ENCODE data around the gene ADCY2. TPM values are rescaled to one million over a fixed set of nuclear protein-coding genes. Genes with fewer than 3 reads are reported as not detected.

ADCY2 gene
- total RNA-seq, 1 experiment from 2014 or later, result not detected

GRCh38 chr5:7754490-7754889 lies 358.6 kb downstream of the ADCY2 start:
- Histone ChIP-seq H3K9me3 (no peaks in the 10 kb centered on the region), H3K4me3 (ENCODE audit: low read depth, low read length) (no peak overlapping the region), H3K27me3 (replicated peaks; ENCODE audit: control insufficient read depth, insufficient read depth, low read length) (no peaks in the 10 kb centered on the region), H3K36me3 (ENCODE audit: control insufficient read depth, insufficient read depth, low read length) (no peaks in the 10 kb centered on the region), H3K4me1 (no peaks in the 10 kb centered on the region)
- Mint-ChIP-seq H3K9me3 (ENCODE audit: unreplicated experiment) (no peaks in the 10 kb centered on the region), H3K36me3 (ENCODE audit: insufficient read depth, unreplicated experiment) (no peaks in the 10 kb centered on the region), H3K27me3 (ENCODE audit: insufficient read depth, unreplicated experiment) (peaks cover 28% of the 10 kb centered on the region), H3K27ac (ENCODE audit: unreplicated experiment) (no peak overlapping the region), H3K4me3 (ENCODE audit: unreplicated experiment) (no peak overlapping the region), H3K4me1 (ENCODE audit: low read depth, unreplicated experiment) (no peaks in the 10 kb centered on the region)
- TF ChIP-seq CTCF (IDR thresholded peaks at IDR 0.05; ENCODE audit: insufficient read depth in 1 of 2, low read depth in 1 of 2, low read length in 1 of 2, severe bottlenecking in 1 of 2, unreplicated experiment in 1 of 2), result no peak
- intact Hi-C loops (cut with micrococcal nuclease; ENCODE audit: unreplicated experiment), result loop anchor here (2.0 kb wide), 1 partner anchor 494 kb away; no protein-coding TSS in a partner anchor
- CTCF ChIA-PET, result interaction anchor here (0.8 to 1.3 kb wide), 4 partner anchors 9 to 676 kb away, joined by 3 to 5 read pairs (median 3); no protein-coding TSS in a partner anchor
- POLR2A ChIA-PET, result interaction anchor here (0.6 kb wide), 1 partner anchor 13 kb away, joined by 4 read pairs; no protein-coding TSS in a partner anchor
- no peak for DNase-seq
- no TSS peak for BruUV-seq (replicated peaks)

GRCh38 chr5:7754997-7755596 lies 359.2 kb downstream of the ADCY2 start:
- H3K27me3 ChIP-seq (replicated peaks; ENCODE audit: control insufficient read depth, insufficient read depth, low read length), result no peaks in the 10 kb centered on the region
- intact Hi-C loops (cut with micrococcal nuclease; ENCODE audit: unreplicated experiment), result loop anchor here (2.0 kb wide), 1 partner anchor 494 kb away; no protein-coding TSS in a partner anchor
- no peak overlapping the region for H3K27ac Mint-ChIP-seq (ENCODE audit: unreplicated experiment)
- no peaks in the 10 kb centered on the region for H3K9me3 ChIP-seq
- no peaks in the 10 kb centered on the region for H3K4me1 Mint-ChIP-seq (ENCODE audit: low read depth, unreplicated experiment)
- BruUV-seq (replicated peaks), result no TSS peak
- peak; percentile 58 to 73 for DNase-seq
- no peaks in the 10 kb centered on the region for H3K36me3 Mint-ChIP-seq (ENCODE audit: insufficient read depth, unreplicated experiment)
- ChIA-PET POLR2A (interaction anchor here (0.6 kb wide), 1 partner anchor 12 kb away, joined by 4 read pairs; no protein-coding TSS in a partner anchor), CTCF (interaction anchor here (0.8 to 1.3 kb wide), 4 partner anchors 9 to 676 kb away, joined by 3 to 5 read pairs (median 3); no protein-coding TSS in a partner anchor)
- no peaks in the 10 kb centered on the region for H3K9me3 Mint-ChIP-seq (ENCODE audit: unreplicated experiment)
- TF ChIP-seq CTCF (IDR thresholded peaks at IDR 0.05; ENCODE audit: insufficient read depth in 1 of 2, low read depth in 1 of 2, low read length in 1 of 2, severe bottlenecking in 1 of 2, unreplicated experiment in 1 of 2), result peak; percentile 82 to 84
- H3K4me3 ChIP-seq (ENCODE audit: low read depth, low read length), result no peak overlapping the region
- H3K4me3 Mint-ChIP-seq (ENCODE audit: unreplicated experiment), result no peak overlapping the region
- no peaks in the 10 kb centered on the region for H3K36me3 ChIP-seq (ENCODE audit: control insufficient read depth, insufficient read depth, low read length)
- no peaks in the 10 kb centered on the region for H3K4me1 ChIP-seq
- H3K27me3 Mint-ChIP-seq (ENCODE audit: insufficient read depth, unreplicated experiment), result peaks cover 28% of the 10 kb centered on the region

GRCh38 chr5:7755958-7756357 lies 360.0 kb downstream of the ADCY2 start:
- no peaks in the 10 kb centered on the region for H3K9me3 ChIP-seq
- H3K27ac Mint-ChIP-seq (ENCODE audit: unreplicated experiment), result no peak overlapping the region
- no peak overlapping the region for H3K4me3 Mint-ChIP-seq (ENCODE audit: unreplicated experiment)
- no peaks in the 10 kb centered on the region for H3K27me3 ChIP-seq (replicated peaks; ENCODE audit: control insufficient read depth, insufficient read depth, low read length)
- CTCF ChIA-PET, result no interaction called here
- no peaks in the 10 kb centered on the region for H3K4me1 Mint-ChIP-seq (ENCODE audit: low read depth, unreplicated experiment)
- no peaks in the 10 kb centered on the region for H3K4me1 ChIP-seq
- intact Hi-C loops (cut with micrococcal nuclease; ENCODE audit: unreplicated experiment), result loop anchor here (2.0 kb wide), 1 partner anchor 495 kb away; no protein-coding TSS in a partner anchor
- DNase-seq, result no peak
- no peak overlapping the region for H3K4me3 ChIP-seq (ENCODE audit: low read depth, low read length)
- H3K27me3 Mint-ChIP-seq (ENCODE audit: insufficient read depth, unreplicated experiment), result peaks cover 26% of the 10 kb centered on the region
- H3K9me3 Mint-ChIP-seq (ENCODE audit: unreplicated experiment), result no peaks in the 10 kb centered on the region
- BruUV-seq (replicated peaks), result no TSS peak
- H3K36me3 Mint-ChIP-seq (ENCODE audit: insufficient read depth, unreplicated experiment), result no peaks in the 10 kb centered on the region
- TF ChIP-seq CTCF (IDR thresholded peaks at IDR 0.05; ENCODE audit: insufficient read depth in 1 of 2, low read depth in 1 of 2, low read length in 1 of 2, severe bottlenecking in 1 of 2, unreplicated experiment in 1 of 2), result no peak
- POLR2A ChIA-PET, result no interaction called here
- no peaks in the 10 kb centered on the region for H3K36me3 ChIP-seq (ENCODE audit: control insufficient read depth, insufficient read depth, low read length)

Measured in Caco-2 (cell line).